CD4-positive, alpha-beta T cell treated with Interleukin-17A for 1 hour (primary cell): ENCODE results near the gene SPTBN1.

Source experiments
- DNase-seq: peaks from one replicate; pipeline ENCODE4 v3.0.0-alpha.2; 2020

SPTBN1 gene

GRCh38 chr2:54638103-54638502, 182.0 kb downstream of the SPTBN1 start:
- no peak for DNase-seq

GRCh38 chr2:54638774-54639187, 182.7 kb downstream of the SPTBN1 start:
- DNase-seq = no peak

GRCh38 chr2:54639609-54640008, 183.5 kb downstream of the SPTBN1 start:
- DNase-seq = no peak

GRCh38 chr2:54640834-54641540, 184.9 kb downstream of the SPTBN1 start:
- no peak for DNase-seq

GRCh38 chr2:54641988-54642387, 185.9 kb downstream of the SPTBN1 start:
- DNase-seq = no peak

GRCh38 chr2:54642677-54643430, 186.7 kb downstream of the SPTBN1 start:
- no peak for DNase-seq

GRCh38 chr2:54644236-54644635, 188.1 kb downstream of the SPTBN1 start:
- DNase-seq = no peak

- DNase-seq = no peak
These were observed 190.2 kb downstream of the SPTBN1 start for GRCh38 chr2:54646170-54646927.

GRCh38 chr2:54648256-54648655, 192.1 kb downstream of the SPTBN1 start:
- no peak for DNase-seq

GRCh38 chr2:54649191-54649590, 193.1 kb downstream of the SPTBN1 start:
- DNase-seq = no peak

GRCh38 chr2:54649633-54650032, 193.5 kb downstream of the SPTBN1 start:
- DNase-seq = no peak

GRCh38 chr2:54650612-54651011, 194.5 kb downstream of the SPTBN1 start:
- DNase-seq = no peak

- no peak for DNase-seq
These were observed 195.2 kb downstream of the SPTBN1 start for GRCh38 chr2:54651291-54651690.

- DNase-seq = no peak
These were observed 196.4 kb downstream of the SPTBN1 start for GRCh38 chr2:54652540-54652939.

GRCh38 chr2:54653572-54654204, 197.6 kb downstream of the SPTBN1 start:
- DNase-seq = no peak

GRCh38 chr2:54655046-54655809, 199.1 kb downstream of the SPTBN1 start:
- DNase-seq = no peak

GRCh38 chr2:54656863-54657262, 200.7 kb downstream of the SPTBN1 start:
- DNase-seq = no peak

- peak; percentile 24 for DNase-seq
These were observed 201.5 kb downstream of the SPTBN1 start for GRCh38 chr2:54657664-54658083.

GRCh38 chr2:54658564-54659071, 202.5 kb downstream of the SPTBN1 start:
- DNase-seq = no peak

- DNase-seq = no peak
These were observed 203.4 kb downstream of the SPTBN1 start for GRCh38 chr2:54659527-54659926.

- no peak for DNase-seq
These were observed 204.6 kb downstream of the SPTBN1 start for GRCh38 chr2:54660752-54661151.

GRCh38 chr2:54663424-54664030, 207.4 kb downstream of the SPTBN1 start:
- DNase-seq = no peak
